HG03095 (cell line): Measurements from ENCODE around the gene FOXC1.

ENCODE experiments used
- ATAC-seq: cut with Tn5 transposase; IDR thresholded peaks from one replicate; pipeline ENCODE4 v1.9.1; 2021; ENCODE audit warnings: moderate library complexity; ENCODE audit not compliant: unreplicated experiment

The FOXC1 gene

DNA sequence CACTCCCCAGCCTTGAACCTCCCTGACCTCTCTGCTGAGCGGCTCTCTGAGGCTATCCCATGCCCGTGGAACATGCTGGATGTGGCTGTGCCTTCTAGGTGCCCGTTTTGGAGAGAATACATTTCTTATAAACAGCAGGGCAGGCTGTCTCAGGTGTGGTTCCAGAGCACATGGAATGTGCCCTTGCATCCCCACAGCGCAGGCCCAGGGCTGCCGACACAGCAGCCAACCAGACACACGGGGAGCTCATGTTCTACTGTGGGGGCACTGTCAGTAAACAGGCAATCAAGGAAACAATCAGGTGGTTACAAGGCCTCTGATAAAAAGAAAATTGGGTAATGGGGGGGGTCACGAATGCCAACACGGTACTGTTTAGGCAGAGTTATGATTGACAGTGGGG is 30.8 kb downstream of the FOXC1 start:
- ATAC-seq = no peak

DNA sequence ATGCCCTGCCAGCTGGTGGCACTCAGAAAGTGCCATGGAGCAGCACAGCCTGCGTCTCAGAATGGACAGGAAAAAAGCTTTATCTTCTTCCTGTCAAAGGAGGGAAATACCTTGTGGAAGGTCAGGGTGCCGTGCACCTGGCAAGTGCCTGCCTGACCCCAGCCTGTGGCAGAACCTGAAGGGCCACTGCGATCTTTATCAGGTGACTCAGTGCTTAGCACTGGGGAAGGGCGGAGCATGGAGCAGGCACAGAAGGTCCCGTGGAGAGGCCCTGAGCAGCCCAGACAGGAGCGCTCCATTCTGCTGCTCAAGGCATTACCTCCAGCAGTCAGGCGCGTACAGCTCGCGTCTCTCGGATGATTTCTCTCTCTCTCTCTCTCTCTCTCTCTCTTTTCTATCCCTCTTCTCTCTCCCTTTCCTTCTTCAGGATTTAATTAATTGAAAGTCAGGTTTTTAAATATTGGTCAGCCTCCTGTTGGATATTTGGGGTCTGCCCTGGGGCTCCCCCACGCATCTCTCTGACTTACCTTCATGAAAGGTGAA is 31.7 kb downstream of the FOXC1 start:
- ATAC-seq = no peak

DNA sequence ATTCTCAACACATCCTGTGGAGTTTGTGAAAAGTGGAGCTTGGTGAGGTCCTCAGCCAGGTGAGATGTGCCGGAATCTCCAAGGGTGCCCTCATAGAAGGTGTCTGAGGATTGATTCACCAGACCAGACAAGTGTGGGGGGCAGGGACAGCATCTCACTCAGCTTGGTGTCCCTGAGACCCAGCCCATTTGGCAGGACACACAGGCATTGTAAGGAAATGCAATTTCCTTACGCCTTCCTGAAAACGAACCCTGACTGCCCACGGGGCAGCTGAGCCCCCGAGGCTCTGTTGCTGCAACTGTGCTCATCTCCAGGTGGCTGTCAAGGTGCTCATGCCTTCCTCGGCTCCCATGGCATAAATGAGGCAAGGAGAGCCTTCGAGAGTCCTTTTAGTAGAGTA is 33.4 kb downstream of the FOXC1 start:
- ATAC-seq = no peak

DNA sequence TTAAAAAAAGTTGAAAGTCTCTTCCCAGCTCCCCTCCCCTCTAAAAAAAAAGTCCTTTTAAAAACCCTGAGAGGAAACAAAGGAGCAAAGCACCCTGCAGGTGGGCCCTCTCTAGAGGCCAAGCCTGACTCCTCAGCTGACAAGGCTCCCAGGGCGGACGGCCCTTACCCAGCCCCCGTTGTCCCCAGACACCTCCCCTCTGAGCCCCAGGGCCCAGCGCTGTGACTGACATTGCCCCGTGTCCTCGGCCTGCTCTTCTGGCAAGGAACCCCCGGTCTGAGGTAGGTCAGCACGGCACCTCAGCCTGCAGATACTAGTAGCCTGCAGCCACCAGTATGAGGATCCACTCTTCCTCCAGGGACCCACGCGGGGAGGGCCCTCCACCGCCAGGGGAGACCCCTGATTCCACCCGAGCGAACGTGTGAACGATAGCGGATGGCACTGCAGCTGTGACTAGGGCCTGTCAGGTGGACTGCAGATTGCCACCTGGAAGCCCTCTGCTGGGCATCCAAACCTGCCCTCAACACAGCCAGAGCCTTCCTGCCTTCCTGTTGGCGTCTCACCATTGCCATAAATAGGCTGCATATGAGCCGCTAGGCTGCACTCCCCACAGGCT is 34.2 kb downstream of the FOXC1 start:
- no peak for ATAC-seq

DNA sequence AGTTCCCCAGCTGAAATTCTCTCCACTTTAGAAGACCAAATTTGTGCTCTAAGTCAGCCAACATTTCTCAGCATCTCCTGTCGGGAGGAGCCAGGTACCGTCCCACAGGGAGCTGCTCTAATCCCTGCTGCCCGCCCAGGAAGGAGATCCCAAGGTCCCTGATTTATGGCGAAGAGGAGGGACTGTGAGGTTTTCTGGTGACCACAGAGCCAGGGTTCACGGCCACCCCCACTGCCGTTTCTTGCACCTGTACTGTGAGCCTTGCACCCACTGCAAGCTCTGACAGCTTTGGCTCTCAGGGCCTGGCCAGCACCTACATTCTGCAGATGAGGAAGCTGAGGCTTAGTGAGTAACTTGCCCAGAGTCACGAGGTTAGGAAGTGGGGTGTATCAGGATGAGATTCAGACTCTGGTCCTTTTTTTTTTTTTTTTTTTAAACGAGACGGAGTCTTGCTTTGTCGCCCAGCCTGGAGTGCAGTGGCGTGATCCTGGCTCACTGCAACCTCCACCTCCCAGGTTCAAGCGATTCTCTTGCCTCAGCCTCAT is 34.9 kb downstream of the FOXC1 start:
- no peak for ATAC-seq

DNA sequence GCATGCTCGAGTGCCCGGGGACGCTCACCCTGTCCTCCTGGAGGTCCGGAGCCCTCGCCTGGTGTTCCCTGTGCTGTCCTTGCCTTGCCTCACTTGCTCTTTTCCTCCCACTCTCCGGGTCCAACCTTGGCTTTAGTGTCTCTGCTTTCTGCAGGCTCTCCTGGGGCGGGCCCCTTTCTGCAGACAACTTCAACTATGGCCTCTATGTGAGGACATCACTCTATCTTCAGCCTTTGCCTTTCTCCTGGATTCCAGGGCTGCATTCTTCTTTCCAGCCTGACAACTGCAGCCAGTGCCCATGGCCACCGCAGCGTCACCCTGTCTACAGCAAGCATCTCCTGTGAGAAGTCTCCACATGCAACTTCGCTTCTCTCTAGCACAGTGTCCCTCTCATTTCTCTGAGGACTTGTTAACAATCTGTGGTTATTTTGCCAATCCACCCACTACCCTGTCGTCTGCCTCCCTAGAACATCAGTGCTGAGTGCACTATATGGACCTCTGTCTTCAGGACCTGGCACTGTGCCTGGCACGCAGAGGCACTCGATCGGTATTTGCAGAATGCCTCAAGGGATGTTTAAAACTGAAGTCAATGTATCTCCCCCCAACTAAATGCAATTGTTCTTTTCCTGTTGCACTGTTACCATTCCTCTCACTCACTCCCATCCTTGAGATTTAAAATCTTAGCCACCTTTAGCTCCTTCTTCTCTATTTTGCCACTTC is 35.9 kb downstream of the FOXC1 start:
- ATAC-seq = no peak

DNA sequence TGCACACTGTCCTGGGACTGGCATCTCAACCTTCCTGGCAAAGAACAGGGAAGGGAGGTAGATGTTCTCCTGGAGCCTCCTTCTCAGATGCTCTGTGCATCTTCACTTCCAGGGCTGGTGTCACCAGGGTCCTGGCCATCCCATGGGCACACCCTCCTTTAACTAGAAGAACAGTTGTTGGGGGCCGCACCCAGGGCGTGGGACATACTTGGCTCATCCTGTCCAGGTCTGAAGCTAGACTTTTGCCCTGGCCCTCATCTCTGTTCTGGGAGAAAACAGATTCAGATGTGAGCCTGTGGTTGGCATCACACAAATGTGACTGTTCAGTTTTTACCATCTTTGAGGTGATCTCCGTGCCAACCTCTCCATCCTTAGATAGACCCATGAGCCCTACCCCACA is 41.6 kb downstream of the FOXC1 start:
- no peak for ATAC-seq

DNA sequence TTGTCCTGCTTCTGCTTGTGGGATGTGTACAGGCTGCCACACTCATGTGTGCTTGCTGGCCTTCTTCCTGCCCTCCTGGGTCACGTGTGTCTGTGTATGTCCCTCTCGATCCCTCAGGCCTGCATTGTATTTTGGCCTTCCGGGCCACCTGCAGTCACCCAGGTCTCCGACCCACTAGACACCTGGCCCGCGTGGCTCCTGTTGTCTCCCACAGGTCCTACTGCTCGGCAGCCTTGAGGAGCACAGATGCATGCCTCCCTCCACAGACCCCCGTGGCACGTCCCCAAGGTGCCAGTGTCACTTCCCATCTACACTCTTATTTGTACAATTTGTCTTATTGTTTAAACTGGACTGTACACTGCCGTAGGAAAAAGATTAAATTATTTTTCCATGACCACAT is 43.1 kb downstream of the FOXC1 start:
- no peak for ATAC-seq

DNA sequence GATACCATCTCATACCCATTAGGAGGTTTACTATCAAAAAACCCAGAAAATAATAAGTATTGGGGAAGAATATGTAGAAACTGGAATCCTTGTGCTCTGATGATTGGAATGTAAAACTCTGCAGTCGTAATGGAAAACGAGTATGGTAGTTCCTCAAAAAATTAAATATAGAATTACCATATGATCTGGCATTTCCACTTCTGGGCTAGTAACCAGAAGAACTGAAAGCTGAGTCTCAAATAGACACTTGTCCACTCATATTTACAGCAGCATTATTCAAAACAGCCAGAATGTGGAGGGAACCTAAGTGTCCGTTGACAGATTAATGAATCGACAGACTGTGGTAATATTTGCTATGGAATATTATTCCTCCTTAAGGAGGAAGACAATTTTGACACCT is 44.3 kb downstream of the FOXC1 start:
- no peak for ATAC-seq

DNA sequence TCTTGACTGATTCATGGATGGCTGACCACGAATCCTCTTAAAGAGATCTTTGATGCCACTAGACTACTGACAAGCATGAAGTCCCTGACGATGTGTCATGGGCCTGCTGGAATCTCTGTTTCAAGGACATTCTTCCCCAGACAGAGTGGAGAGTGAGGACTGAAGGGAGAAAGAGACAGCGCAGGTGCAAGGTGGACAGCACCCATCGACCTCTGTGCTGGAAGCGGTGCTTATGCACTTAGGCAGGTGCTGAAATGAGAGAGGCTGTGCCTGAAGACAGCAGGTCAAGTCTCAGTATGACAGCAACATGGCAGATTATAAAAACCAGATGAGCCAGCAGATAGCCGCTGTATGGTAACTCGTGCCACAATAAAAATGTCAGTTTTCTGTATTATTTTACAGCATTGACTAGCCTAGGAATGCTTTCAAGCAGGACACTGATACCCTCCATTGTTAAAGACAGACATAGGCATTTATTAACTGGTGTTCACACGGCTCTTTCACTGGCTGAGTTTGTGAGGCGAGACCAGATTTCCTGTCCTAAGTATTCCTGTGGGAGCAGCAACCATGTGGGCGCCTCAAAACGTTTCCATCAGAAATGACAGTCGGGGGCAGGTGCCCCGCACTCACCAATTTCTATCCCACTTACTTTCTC is 47.5 kb downstream of the FOXC1 start:
- ATAC-seq = no peak

DNA sequence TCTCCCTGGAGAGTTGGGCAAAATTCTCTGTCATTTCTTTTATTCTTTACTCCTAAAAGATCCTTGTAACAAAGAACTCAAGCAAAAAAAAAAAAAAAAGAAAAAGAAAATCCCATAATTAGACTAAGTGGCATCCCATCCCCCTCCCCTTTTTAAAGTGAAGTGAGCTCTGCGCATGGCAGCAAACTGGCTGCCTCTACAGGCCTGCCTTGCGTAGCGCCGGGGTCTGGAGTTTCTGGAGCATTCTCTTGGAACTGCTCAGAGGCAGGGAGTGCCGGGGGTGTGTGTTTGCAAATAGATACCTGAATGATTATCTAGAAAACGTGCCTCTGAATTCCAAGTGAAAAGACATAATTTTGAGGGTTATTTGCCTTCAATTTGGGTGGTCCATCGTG is 48.1 kb downstream of the FOXC1 start:
- ATAC-seq = no peak

DNA sequence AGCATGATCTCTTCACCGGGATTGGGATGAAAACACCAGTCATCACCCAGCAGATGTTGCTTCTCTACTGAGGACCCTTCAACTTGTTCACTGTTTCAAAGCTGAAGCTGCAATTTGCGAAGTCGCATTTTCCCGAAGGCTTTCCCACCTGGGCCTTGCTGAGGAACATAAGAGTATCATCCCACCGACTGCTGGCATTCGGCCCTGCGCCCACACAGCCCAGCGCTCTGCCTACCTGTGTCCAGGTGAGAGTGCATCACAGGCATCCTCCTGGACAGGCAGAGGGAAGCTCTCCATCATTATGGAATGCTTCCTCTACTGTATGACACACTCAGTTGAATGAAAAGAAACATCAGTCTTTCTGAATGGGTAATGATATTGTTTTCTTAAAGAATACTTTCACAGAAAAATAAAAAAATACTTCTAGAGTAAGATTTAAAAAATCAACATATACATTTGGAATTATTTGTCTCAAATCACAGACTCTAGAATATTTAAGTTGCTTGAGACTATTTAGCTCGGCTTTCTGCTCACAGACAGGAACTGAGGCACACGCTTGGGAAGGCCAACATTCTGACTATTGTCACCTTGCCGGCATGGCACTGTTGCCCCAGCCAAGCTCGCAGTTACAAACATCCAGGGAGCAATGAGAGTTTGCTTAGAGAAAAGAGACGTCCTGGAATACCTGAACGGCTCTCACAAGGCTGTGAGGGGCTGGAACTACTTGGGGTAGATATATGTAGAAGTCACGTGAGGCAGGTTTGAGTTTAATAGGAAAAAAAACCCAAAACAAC is 48.7 kb downstream of the FOXC1 start:
- ATAC-seq = no peak

DNA sequence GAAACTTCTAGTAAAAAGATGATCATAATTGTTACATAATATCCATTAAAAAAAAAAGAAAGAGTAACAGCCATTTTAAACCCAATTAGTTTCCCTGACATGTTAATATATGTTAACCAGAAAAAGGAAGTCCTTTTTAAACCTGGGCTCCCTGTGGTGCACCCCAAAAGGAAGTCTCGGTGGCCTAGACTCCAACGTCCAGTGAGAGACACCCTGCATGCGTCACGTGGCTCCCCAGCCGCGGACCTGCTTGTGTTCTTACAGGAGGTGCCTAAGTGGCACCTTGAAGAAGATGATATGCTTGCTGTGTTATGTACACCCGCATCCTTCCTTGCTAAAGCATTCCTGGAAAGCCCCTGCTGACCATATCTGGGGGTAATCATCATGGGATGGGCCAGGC is 50.1 kb downstream of the FOXC1 start:
- ATAC-seq = no peak

DNA sequence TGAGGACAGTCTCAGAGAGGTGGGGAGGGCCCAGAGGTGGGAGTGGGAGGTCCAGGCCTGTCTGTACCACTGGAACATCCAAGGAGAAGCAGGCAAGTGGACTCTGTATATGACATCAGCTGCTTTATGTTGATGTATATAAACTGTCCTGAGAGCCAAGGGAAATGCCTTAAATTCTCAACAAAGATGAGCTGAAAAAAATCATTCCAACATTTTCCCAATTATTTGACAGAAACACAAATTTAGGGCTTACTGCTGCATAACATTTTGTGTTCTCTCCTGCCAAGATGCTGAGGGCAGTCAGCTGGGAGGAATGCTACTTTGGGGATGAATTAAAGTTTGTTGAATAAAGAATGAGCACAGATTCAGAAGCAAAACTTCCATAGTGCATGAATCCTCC is 52.8 kb downstream of the FOXC1 start:
- no peak for ATAC-seq
